Measurements from ENCODE around the gene RAB9B.
"Not testable (repeated sequence)": the region's sequence is repeated elsewhere in the genome, so short reads cannot be mapped to it uniquely, and the experiment has no call there.

RAB9B gene

GRCh38 chrX:103831803-103832544 is at the start of gene RAB9B:
Gene RAB9B (minus strand): TSS chrX:103832257. CDS start chrX:103825784, 6,473 bp downstream.
- DNase-seq = peak; percentile 87

DNA sequence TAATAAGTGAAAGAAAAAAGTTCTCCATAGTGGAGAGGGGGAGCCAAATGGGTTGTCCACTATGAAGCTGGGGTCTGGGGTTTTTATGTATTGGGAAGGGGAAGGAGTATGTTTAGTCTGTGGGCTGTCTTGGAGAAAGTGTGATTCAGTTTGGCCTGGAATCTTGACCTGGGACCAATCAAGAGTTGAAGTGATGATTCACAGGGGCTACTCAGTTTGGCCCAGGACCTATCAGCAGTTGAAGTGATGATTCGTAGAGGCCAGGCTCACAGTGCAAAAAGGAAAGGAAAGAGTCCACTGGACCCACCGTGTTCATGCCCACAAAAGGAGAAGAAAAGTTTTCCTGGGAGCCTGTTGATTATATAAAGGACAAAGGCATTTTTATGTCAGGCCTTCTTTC is 47.3 kb upstream of the RAB9B start:
- DNase-seq = no peak

DNA sequence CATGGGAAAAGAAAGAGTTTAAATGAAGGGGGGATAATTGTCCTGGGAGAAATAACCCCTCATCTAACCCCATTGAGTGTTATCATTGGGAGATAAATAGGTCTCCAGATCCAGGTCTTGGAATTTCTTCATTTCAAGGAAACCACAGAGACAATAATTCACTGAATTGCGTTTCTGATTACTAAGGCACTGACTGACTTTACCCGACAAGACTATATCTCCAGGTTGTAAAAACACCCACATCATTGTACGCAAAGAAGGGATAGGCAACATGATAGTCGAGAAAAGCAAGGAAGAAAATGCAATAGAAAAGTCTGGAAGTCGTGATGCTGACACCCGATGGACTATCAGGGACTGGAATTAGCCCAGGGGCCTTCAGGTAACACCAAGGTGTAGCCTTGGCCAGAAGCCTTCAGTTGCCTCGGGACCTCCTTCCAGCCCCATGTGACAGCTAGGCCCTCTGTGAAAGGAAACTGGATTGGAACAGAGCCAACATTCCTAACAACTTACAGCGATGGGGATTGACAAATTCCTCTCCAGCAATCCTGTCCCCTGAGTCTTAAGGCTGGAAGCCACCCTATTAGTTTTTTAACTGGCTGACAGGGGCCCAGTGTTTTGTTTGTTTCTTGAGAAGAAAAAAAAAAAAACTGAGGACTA is 46.5 kb upstream of the RAB9B start:
- no peak for DNase-seq

GRCh38 chrX:103877571-103877970 is 45.5 kb upstream of the RAB9B start:
- no peak for DNase-seq

- DNase-seq = no peak
Observed at GRCh38 chrX:103864886-103865534, 33.0 kb upstream of the RAB9B start.

DNA sequence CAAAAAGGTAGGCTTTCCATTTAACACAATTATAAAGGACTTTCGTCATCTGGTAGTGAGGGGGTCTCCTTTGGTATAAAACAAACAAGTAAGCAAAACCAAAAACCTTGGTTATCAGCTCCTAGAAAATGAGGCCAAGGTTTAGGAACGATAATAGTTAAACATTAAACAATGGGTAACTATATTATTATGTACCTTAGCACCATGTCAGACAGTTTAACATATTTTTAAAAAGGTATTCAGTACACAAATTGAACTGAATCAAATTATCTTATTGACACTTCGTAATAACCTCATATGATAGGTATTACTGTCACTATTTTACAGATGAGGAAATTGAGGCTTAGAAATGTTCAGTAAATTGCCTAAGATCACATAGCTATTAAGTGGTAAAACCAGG is 32.1 kb upstream of the RAB9B start:
- DNase-seq = no peak

DNA sequence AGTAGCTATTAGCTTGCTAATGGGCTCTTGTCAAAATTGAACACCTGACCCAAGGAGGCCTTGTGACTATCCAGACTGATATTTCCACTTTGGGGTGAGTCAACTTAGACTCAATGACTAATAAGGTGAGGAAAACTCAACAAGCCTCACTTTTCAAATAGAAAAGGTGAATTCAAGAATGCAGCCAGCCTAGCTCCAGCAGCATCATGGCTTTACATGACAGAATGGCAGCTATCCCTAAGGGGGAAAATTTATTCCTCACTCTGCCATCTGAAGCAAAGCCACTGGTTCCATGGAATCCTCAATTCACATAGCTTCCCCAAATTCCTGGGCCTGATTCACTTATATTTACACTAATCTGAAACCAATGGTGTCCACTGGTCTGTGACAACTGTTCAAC is 29.1 kb upstream of the RAB9B start:
- no peak for DNase-seq

GRCh38 chrX:103849558-103849957 is 17.5 kb upstream of the RAB9B start:
- DNase-seq = no peak

- DNase-seq = no peak
Observed at GRCh38 chrX:103847174-103847870, 15.3 kb upstream of the RAB9B start.

- DNase-seq = no peak
Observed at GRCh38 chrX:103846386-103846785, 14.3 kb upstream of the RAB9B start.

DNA sequence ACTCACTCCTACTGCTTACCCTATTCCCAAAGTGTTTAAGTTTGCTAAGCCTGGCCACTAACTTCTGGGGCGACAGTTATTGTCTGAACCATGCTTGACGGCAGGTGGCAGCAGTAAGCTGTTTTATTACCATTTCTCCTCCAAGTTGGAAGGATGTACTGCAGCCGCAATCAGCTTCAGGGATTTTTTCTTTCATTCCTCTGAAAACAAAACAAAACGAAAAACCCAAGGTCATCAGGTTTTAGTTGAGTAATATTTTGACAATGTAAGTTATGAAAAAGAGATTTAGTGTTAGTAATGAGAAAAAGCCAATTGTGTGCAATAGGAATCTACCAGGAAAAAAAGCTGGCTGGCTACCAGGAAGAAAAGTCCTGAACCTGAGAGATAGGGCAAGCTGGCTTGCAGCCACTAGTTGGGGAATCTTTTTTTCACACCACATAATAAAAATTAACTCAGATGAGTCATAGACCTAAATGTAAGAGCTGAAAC is 13.2 kb upstream of the RAB9B start:
- peak; percentile 66 for DNase-seq

GRCh38 chrX:103839404-103839803 is 7.3 kb upstream of the RAB9B start:
- no peak for DNase-seq

GRCh38 chrX:103831342-103831802 is 685 bp downstream of the RAB9B start:
- no peak for DNase-seq

- no peak for DNase-seq
Observed at GRCh38 chrX:103830848-103831247, 1.2 kb downstream of the RAB9B start.

GRCh38 chrX:103828529-103828928 is 3.5 kb downstream of the RAB9B start:
- DNase-seq = no peak

DNA sequence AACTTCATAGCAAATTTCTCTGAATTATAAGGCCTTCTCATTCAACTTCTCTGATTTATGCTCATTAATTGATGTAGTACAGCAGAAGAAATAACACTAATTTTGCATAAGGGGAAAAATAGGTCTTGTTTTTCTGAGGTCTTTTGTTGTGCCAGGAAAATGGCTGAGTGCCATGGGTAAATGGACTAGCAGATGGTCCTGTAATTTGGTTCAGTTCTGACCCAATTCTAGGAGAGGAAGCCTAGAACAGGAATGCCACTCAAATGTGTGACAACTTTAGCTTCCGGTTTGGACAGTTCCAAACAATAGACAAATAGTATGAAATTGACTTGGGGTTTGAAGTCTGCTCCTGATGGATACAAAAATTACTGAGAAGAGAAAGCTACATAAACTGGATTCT is 6.2 kb downstream of the RAB9B start:
- no peak for DNase-seq

- no peak for DNase-seq
Observed at GRCh38 chrX:103823591-103823990, 8.5 kb downstream of the RAB9B start.

DNA sequence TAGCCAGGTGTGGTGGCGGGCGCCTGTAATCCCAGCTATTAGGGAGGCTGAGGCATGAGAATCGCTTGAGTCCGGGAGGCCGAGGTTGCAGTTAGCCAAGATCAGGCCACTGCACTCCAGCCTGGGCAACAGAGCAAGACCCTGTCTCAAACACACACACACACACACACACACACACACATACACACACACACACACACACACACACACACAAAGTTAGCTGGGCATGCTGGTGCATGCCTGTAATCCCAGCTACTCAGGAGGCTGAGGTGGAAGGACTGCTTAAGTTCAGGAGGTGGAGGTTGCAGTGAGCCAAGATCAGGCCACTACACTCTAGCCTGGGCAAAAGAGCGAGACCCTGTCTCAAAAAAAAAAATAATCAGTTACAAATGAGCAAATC is 11.3 kb downstream of the RAB9B start:
- not testable (repeated sequence) for DNase-seq

DNA sequence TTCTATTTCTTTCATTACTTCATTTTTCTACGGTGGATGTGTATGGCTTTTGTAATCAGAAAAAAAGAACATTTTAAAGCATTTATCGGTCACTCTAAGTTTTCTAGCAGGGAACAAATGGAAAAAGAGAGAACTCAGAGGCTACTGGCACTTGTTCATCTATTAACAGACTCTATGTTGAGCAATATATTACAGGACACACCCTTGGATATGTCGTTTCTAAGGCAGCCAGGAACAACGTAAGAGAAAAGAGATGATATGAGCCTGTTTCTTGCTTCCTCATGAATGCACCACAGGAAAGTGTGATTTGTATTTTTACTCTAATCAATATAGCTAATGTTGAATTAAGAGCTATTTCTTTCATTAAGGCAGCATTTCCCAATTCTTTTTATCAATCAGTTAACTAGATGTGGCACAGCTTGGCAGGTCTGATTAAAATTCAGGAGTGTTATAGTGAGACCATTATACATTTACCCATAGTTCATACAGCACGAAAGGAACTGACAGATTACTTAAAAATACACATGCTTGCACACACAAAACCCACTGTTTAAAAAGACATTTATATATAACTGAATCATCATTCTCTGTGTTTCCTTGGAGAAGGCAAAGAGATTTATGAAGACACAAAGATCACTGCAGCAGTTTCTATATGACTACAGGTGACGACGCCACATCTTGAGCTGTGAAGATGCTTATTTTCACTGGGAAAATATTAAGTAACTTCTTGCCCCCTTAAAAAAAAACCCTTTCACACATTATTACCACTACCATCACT is 13.0 kb downstream of the RAB9B start:
- DNase-seq = no peak

DNA sequence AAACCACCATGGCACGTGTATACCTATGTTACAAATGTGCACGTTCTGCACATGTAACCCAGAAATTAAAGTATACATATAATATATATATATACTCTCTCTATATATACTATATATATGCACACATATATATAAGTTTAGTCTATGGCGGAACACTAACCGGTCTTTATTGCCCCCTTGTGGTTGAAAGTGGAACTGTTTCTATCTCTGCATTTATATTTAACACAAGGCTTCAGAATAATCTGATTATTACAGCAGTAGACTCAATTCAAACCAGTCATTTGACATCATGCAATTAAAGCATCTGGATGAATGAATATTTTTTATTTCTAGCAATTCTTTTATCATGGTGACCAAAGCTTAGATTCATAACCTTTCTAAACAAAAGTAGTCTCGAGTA is 14.6 kb downstream of the RAB9B start:
- peak; percentile 87 for DNase-seq

GRCh38 chrX:103817101-103817500 is 15.0 kb downstream of the RAB9B start:
- not testable (repeated sequence) for DNase-seq

- DNase-seq = no peak
Observed at GRCh38 chrX:103811858-103812257, 20.2 kb downstream of the RAB9B start.

Data from NCI-H82 (cell line).